Spinal cord (tissue), 4 donors: ENCODE measurements around the gene CFAP100. TPM values are rescaled to one million over a fixed set of nuclear protein-coding genes. Genes with fewer than 3 reads are reported as not detected.

ENCODE experiments used
- polyA plus RNA-seq, 2 donors: library from polyadenylated mRNA; unstranded; fragments of 120-200 nt; gene quantifications; one replicate each; pipeline ENCODE4 v1.2.1, GENCODE V29; 2013; ENCODE audit not compliant: insufficient read length in 2 of 2
- total RNA-seq, 2 donors: library from RNA; depleted of rRNA in 1 of 2; stranded (reverse); fragments of 120-200 nt in 1 of 2; fragments of >200 nt in 1 of 2; gene quantifications; one replicate each; pipeline versions ENCODE4 v1.2.3 to v1.2.4, GENCODE V29; 2013 to 2014

The CFAP100 gene
- total and polyA plus RNA-seq, 4 donors: 2.2 to 16.6 (median 14.4) TPM

Other genes with a start within 250 kb of the CFAP100 start
- gene ALDH1L1, start 214.3 kb upstream of the CFAP100 start, total RNA-seq: 10 to 100 TPM; 19.9 to 24.6 TPM
- gene ALDH1L1, start 214.3 kb upstream of the CFAP100 start, polyA plus RNA-seq: 10 to 100 TPM; 67.4 to 75.2 TPM
- 10 to 100 TPM in 1 of 2 donors, 1 to 10 TPM in 1; 7.9 to 15.8 TPM for gene KLF15, start 37.5 kb upstream of the CFAP100 start, total RNA-seq
- gene KLF15, start 37.5 kb upstream of the CFAP100 start, polyA plus RNA-seq: 10 to 100 TPM; 26.3 to 26.9 TPM
- 10 to 100 TPM; 22.9 to 29.4 TPM for gene ZXDC, start 81.0 kb downstream of the CFAP100 start, total RNA-seq
- gene ZXDC, start 81.0 kb downstream of the CFAP100 start, polyA plus RNA-seq: 10 to 100 TPM; 25.6 to 29.0 TPM
- gene UROC1, start 122.9 kb downstream of the CFAP100 start, total RNA-seq: under 1 TPM in 1 of 2 donors, not detected in 1; 0.06 TPM
- under 1 TPM; 0.29 to 0.35 TPM for gene UROC1, start 122.9 kb downstream of the CFAP100 start, polyA plus RNA-seq
- gene CHST13, start 129.2 kb downstream of the CFAP100 start, total RNA-seq: under 1 TPM in 1 of 2 donors, not detected in 1; 0.28 TPM
- under 1 TPM; 0.30 to 0.44 TPM for gene CHST13, start 129.2 kb downstream of the CFAP100 start, polyA plus RNA-seq
- not detected for gene C3orf22, start 164.0 kb downstream of the CFAP100 start, total RNA-seq
- gene C3orf22, start 164.0 kb downstream of the CFAP100 start, polyA plus RNA-seq: under 1 TPM; 0.17 to 0.27 TPM